Dermis microvascular lymphatic vessel endothelial cell (primary cell): ENCODE results near the gene SEMA3E. TPM values are rescaled to one million over a fixed set of nuclear protein-coding genes. Genes with fewer than 3 reads are reported as not detected.
A peak's percentile ranks its signal among the peaks of the same experiment; 100 is the strongest.
"Not testable (repeated sequence)": the region's sequence is repeated elsewhere in the genome, so short reads cannot be mapped to it uniquely, and the experiment has no call there.

Experiments used
- DNase-seq, 2 donors: peaks; one replicate each; pipeline versions ENCODE4 v3.0.0 to v3.0.0-alpha.2; 2010; ENCODE audit warnings: low read depth in 2 of 2
- total RNA-seq: library from RNA; depleted of rRNA; stranded (reverse); fragments of >200 nt; gene quantifications from 2 replicates; pipeline ENCODE4 v1.2.1, GENCODE V29; 2014

Gene SEMA3E
- total RNA-seq, 1 donor from 2014 or later: 0.26 TPM

DNA sequence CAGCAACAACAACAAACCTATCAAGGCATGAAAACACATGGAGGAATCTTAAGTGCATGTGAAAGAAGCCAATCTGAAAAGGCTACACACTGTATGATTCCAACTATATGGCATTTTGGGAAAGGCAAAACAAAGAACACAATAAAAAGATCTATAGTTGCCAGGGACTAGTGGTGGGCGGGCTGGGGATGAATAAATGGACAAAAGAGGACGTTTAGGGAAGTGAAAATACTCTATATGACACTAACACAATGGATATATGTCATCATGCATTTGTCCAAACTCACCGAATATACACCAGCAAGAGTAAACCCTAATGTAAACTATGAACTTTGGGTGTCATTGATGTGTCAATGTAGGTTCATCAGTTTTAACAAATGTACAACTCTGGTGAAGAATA lies 89.1 kb downstream of the SEMA3E start:
- no peak for DNase-seq

DNA sequence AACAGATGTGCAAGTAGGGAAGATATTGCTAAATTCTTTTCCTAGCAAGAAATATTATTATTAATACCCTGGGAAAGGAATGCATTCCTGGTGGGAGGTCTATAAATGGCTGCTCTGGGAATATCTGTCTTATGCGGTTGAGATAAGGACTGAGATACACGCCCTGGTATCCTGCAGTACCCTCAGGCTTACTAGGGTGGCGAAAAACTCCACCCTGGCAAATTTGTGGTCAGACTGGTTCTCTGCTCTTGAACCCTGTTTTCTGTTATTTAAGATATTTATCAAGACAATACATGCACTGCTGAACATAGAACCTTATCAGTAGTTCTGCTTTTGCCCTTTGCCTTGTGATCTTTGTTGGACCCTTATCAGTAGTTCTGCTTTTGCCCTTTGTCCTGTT lies 96.4 kb downstream of the SEMA3E start:
- DNase-seq: not testable (repeated sequence)

DNA sequence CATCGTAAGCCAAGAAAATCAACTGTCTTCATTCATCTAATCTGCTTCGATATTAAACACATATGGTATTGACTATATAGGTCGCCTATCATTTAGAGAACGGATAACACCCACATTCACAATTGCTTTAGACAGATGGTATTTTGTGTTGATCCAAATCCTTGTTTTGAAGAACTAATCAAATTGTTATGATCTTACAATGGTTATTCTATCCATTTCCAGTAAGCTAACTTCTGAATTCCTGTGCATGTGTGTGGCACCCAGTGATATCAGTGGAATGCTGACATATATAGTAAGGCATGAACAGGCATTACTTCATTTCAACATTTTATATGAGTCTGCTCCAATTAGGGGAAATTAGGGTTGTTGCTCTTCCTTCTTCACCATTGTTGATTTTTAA lies 98.8 kb downstream of the SEMA3E start:
- no peak for DNase-seq

DNA sequence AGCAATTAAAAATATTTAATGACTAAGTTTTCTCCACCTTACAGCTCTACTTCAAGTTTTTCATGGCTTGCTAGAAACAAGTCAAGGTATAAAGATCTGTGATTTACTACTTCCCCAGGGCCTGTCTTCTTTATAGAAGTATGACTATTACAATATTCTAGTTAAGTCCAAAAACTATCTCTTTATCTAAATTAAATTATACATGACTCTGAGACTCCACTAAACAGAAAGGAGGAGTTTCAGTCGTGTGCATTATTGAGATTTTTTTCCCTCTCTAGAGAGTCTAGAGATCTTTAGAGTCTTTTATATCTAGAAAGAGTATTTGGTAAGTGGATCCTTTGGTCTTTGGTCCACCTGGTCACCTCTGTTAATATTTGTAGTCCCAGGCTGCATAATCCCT lies 100.7 kb downstream of the SEMA3E start:
- DNase-seq: no peak

- DNase-seq: peak; percentile 7 to 45
These were observed 101.4 kb downstream of the SEMA3E start for GRCh38 chr7:83547526-83547925.

DNA sequence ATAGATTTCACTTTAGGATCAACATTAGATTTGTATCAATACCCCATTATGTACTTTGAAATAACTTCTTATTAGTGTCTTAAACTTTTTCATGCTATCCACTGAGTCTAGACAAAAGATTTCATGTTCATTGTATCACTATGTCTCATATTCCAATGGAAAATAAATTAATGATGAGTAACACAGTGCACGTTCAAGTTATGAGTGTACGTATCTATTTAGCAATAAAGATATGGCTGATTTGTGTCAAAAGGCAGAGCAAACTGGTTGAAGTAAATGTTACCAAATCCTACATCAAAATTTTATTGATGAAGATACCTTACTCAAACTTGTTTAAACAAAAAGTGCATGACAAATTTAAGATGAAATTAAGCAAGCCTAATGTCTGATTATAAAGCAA lies 102.4 kb downstream of the SEMA3E start:
- no peak for DNase-seq

- no peak for DNase-seq
These were observed 107.6 kb downstream of the SEMA3E start for GRCh38 chr7:83541187-83541960.

- DNase-seq: no peak
These were observed 114.5 kb downstream of the SEMA3E start for GRCh38 chr7:83534488-83534887.

- DNase-seq: no peak
These were observed 116.7 kb downstream of the SEMA3E start for GRCh38 chr7:83532219-83532618.

- DNase-seq: no peak
These were observed 117.2 kb downstream of the SEMA3E start for GRCh38 chr7:83531766-83532165.

- DNase-seq: no peak
These were observed 120.0 kb downstream of the SEMA3E start for GRCh38 chr7:83528925-83529423.

DNA sequence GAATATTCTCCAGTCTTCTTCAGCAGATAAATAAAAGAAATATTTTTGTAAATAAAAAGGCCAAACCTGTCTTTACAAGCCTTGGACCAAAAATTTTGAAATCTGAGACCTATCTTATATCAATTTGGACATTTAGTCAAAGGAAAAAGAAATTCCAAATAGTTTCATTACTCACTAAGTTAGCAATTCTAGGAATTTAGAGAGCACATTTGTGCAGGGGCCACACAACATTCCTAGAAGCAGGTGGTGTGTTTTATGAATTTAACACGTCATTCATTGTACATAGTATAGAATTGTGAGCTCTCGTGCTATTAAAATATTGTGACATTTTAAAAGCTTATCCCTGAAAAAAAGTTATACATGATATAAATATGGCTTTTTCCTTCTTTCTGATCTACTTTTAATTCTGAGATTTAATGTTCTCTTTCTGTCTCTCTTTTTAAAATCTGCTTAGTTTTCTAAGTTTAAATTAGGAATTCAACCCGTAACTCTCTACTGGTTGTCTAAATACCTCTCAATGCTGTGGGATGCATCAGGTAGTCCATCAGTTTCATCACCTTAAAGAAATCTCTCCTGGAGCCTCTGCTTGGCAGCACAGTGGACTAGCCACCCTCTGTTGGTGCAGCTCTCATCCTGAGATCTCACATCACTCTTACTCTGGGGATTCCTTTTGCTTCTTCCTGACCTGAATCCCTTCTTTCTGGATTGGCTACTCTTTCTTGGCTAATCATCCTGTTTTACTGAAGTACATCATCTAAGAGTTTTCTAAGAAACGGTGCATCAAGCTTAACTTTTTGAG lies 124.5 kb downstream of the SEMA3E start:
- no peak for DNase-seq

DNA sequence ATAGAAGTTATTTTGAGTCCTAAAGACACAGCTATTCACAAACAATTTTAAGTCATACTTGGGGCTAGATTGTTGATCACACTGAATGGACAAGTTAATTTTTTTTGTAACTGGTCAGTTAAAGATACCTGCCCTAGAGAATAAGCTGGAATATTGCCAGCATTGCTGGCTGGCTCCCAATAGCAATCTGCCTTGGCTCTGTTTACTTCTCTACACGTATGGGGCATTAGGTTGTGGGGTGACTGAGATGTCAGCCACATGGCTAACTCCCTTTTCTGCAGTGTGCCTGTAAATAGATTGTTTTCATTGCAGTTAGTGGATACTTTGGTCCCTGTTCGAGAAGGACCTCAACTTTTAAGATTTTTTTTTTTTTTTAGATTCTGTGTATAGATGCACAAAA lies 128.2 kb downstream of the SEMA3E start:
- DNase-seq: peak in 1 of 2 donors; percentile 0

- no peak for DNase-seq
These were observed 129.7 kb downstream of the SEMA3E start for GRCh38 chr7:83519240-83519639.

DNA sequence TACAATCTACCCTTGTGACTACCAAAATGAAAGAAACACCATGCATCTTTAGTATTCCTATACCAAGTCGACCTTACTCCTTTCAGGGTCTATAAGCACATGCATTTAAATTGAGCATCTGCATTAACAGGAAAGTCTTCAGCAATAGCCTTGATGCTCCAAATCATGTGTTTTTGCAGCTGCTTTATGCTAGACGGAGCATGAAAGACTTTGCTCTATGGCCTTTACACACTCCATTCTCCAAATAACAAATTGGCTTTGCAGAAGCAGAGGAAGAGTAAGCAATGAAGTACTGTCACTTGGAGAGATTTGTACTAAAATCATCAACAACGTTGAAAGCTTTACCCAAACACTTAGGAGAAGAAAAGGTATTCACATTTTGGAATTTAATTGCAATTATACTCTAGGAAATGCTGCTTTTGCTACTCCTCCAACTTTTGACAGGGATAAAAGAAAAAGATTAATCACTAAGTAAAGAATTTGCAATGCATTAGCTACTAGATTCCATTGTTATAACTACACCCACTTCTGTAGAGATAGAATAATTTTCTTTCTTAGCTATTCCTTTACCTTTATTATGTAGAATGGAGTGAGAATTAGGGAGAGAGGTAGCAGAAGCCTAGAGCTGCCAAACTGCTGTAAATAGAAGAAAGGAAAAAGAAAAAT lies 131.8 kb downstream of the SEMA3E start:
- no peak for DNase-seq

- DNase-seq: no peak
These were observed 134.0 kb downstream of the SEMA3E start for GRCh38 chr7:83514977-83515376.

DNA sequence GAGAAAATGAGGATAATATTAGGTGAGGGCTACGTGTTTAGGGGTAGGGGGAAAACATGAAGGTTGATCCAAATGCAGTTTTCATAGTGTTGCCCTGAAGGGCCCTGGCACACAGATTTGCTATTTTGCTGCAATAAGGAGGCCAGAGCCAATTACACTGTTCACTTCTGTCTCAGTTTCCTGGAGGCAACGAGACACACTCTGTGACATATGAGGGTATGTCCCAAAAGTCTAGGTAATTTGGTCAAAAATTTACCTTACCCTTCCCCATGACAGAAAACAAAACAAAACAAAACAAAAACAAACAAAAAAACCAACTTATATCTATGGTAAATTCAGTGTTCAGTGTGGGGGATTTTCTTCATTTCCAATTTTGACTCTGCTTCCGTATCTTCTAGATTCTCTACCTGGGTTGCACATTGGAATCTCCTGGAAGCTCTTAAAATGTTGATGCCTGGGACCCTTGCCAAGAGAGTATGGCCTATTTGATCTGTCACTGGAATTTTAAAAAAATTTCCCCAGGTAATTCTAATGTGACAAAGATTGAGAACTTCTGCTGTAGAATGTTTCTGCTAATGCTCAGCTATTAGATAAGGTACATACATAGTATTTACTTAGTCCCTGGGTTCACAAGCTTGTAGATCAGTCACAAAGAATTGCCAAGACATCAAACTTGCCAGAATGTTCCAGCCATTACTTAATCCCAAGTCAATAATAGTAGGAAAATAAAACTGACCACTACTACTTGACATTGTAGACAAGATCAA lies 139.5 kb downstream of the SEMA3E start:
- no peak for DNase-seq

DNA sequence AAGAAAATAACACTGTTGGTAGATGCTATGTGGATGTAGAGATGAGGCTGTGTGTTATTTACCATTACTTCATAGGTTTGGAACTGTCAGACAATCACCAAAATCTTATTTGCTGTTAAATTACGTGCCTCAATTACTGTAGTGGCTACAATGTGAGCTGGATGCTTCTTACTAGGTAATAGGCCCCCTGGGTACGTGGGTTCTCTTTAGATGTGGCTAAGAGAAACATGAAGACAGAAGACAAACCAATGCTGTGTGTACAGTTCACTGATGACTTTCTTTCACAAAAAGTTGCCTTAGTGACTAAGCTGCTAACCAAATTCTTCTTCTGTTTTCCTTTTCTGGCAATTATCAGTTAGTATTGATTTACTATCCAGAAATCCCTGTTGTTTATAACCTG lies 144.6 kb downstream of the SEMA3E start:
- no peak for DNase-seq

DNA sequence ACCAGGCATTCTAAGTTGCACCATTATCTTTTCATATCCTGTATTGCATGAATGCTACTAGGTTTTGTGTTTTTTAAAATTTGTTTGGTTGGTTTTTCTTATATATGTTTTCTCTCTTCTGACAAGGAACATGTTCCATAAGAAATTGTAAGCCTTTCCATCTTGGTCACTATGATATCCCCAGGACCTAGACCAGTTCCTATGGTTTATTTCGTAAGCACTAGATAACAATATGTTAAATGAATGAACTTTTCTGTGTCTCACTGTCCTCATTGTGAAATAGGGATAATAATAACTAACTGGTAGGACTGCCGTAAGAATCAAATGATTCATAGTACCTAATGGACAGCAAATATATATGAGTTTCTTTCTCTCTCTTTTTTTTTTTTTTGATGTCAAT lies 146.3 kb downstream of the SEMA3E start:
- no peak for DNase-seq

DNA sequence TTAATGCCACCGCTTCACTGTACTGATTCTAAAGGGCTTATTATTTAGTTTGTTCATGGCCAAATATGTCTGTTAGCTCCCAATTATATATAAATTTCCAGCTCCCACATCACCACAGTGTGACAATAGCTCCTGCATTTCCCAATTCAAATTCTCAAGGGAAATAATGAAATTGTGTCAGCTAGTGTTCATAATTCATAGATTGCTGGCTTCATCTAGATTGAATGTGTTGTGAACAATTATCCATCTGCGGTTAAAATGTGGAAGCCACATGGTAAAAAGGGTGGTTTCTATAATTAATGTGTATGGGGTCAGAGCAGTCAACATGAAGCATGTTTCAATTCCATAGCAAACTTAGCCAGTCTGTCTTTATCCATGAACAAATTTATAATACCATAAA lies 154.3 kb downstream of the SEMA3E start:
- DNase-seq: no peak

GRCh38 chr7:83492802-83493201 lies 156.1 kb downstream of the SEMA3E start:
- no peak for DNase-seq
